Spleen (tissue), 11 donors: ENCODE data around the gene ZIC5. TPM values are rescaled to one million over a fixed set of nuclear protein-coding genes. Genes with fewer than 3 reads are reported as not detected.

Source experiments
- DNase-seq: peaks from one replicate; pipeline ENCODE4 v3.0.0-alpha.2; 2020
- H3K27ac ChIP-seq, 8 donors: fragments of 200-600 bp; sonication (generic) in 7 of 8; 1 replicate in 4 of 8; 2 replicates in 4 of 8; pipeline versions ENCODE4 v1.5.0 to v1.8.0; 2016 to 2021; ENCODE audit warnings: inconsistent platforms in 4 of 8, mild to moderate bottlenecking in 4 of 8, moderate library complexity in 1 of 8
- H3K27me3 ChIP-seq, 7 donors: fragments of 200-600 bp; sonication (generic) in 6 of 7; replicated peaks in 1 of 7; 1 replicate in 4 of 7; 2 replicates in 3 of 7; pipeline versions ENCODE4 v1.5.0 to v1.8.0; 2016 to 2021; ENCODE audit warnings: inconsistent platforms in 3 of 7, mild to moderate bottlenecking in 1 of 7
- H3K36me3 ChIP-seq, 6 donors: fragments of 200-600 bp; sonication (generic) in 5 of 6; 1 replicate in 4 of 6; 2 replicates in 2 of 6; pipeline versions ENCODE4 v1.5.0 to v1.8.0; 2016 to 2021; ENCODE audit warnings: inconsistent platforms in 2 of 6
- H3K4me1 ChIP-seq, 6 donors: fragments of 200-600 bp; sonication (generic) in 5 of 6; 1 replicate in 3 of 6; 2 replicates in 3 of 6; pipeline versions ENCODE4 v1.5.0 to v1.8.0; 2016 to 2021; ENCODE audit warnings: inconsistent platforms in 3 of 6
- H3K4me3 ChIP-seq, 8 donors: fragments of 200-600 bp; sonication (generic) in 7 of 8; 1 replicate in 4 of 8; 2 replicates in 4 of 8; pipeline versions ENCODE4 v1.5.0 to v1.8.0; 2016 to 2021; ENCODE audit warnings: inconsistent platforms in 4 of 8, mild to moderate bottlenecking in 4 of 8, moderate library complexity in 2 of 8
- H3K9me3 ChIP-seq, 8 donors: fragments of 200-600 bp; sonication (generic) in 7 of 8; 1 replicate in 4 of 8; 2 replicates in 4 of 8; pipeline versions ENCODE4 v1.5.0 to v1.8.0; 2016 to 2021; ENCODE audit warnings: inconsistent platforms in 4 of 8
- POLR2A ChIP-seq, 3 donors: fragments of 450-650 bp; IDR thresholded peaks; one replicate each; pipeline ENCODE4 v1.5.1; 2017; ENCODE audit warnings: antibody characterized with exemption in 3 of 3, mild to moderate bottlenecking in 1 of 3
- POLR2AphosphoS5 ChIP-seq, 3 donors: sonication (generic); formaldehyde crosslinking; IDR thresholded peaks; one replicate each; pipeline ENCODE4 v1.5.1; 2017; ENCODE audit warnings: antibody characterized with exemption in 3 of 3
- WGBS, 5 donors: extraction: QIAGEN DNeasy Blood & Tissue Kit in 3 of 5; methylation state at CpG; one replicate each; pipeline versions ENCODE4 v1.1.5 to v1.1.7; 2013 to 2018; 5-methylcytosine and 5-hydroxymethylcytosine counted together
- intact Hi-C: fragments of 100-400 bp; cut with DNase I; formaldehyde crosslinking; loops from one replicate; pipeline ENCODE4 v1.15.0; 2023; ENCODE audit warnings: low total_unique reads
- polyA plus RNA-seq, 3 donors: library from polyadenylated mRNA; stranded (reverse); fragments of 200-250 nt; gene quantifications; one replicate each; pipeline ENCODE4 v1.2.1, GENCODE V29; 2013
- total RNA-seq, 7 donors: library from RNA; depleted of rRNA in 3 of 7; stranded (reverse); fragments of >200 nt in 3 of 7; fragmentation: NEBNext Ultra II Directional in 4 of 7; extraction: Animal tissue kit (Norgen Biotek cat#: 25700) in 4 of 7; gene quantifications; one replicate each; pipeline versions ENCODE4 v1.1.0 to v1.2.1, GENCODE V29; 2016 to 2021
- TF ChIP-seq, protein P1 (sequence below), 11 experiments: fragments of 200-600 bp in 7 of 11; fragments of 450-650 bp in 4 of 11; sonication (generic) in 4 of 11; IDR thresholded peaks in 8 of 11; conservative IDR thresholded peaks in 3 of 11; 1 replicate in 7 of 11; 2 replicates in 4 of 11; pipeline versions ENCODE4 v1.4.0 to v1.8.0; 2016 to 2021; ENCODE audit warnings: antibody characterized with exemption in 11 of 11, inconsistent platforms in 4 of 11, mild to moderate bottlenecking in 1 of 11
- donor health status: healthy with polysubstance abuse.
- donor health status: DM: no; HTN: no; CAD: no; lungs with moderate emphysema.
- donor health status: DM: no; HTN: no; CAD: no.
- donor health status: Bipolar disorder and iron deficiency.
- donor health status: healthy.
- donor health status: DM: no; HTN: no; CAD: no.
- donor health status: DM: yes; HTN: yes; CAD: no.

Gene ZIC5
- total and polyA plus RNA-seq, 10 donors, result not detected

DNA sequence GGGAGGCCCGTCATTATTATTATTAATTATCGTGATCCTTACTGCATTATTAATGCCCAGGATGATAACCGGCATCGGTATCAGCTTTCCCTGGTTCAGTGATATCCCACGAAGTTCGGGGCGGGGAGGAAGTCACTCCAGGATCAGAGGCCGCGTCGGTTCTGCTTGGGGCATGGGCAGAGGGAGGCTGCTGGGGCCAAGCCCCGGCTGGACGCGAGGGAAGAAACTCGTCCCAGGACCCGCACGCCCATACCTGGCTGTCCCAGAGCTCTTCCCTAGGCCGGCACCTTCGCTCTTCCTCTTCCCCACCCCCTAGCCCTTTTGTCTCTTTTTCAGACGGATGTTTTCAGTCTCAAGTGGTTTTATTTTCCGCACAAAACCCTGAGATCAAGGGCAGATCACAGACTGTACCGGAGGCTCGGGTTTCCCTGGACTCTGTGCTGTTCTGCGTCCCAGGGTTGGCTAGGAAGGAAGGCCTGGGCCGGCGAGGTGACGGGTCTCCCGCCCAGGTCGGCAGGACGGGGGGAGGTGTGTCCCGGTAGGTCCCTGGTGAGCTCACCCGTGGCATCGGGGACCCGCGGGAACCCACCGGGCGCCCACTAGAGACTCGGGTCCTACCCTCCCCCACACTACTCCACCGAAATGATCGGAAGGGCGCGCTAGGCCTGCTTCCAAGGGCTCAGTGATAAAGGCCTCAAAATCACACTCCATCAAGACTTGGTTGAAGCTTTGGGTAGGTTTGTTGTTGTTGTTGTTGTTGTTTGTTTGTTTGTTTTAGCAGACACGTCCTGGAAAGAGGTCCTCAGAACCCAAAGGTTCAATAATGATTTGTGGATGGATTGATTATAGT lies 17.9 kb upstream of the ZIC5 start:
- no peak for TF ChIP-seq POLR2A (IDR thresholded peaks at IDR 0.05)
- TF ChIP-seq, protein P1, sequence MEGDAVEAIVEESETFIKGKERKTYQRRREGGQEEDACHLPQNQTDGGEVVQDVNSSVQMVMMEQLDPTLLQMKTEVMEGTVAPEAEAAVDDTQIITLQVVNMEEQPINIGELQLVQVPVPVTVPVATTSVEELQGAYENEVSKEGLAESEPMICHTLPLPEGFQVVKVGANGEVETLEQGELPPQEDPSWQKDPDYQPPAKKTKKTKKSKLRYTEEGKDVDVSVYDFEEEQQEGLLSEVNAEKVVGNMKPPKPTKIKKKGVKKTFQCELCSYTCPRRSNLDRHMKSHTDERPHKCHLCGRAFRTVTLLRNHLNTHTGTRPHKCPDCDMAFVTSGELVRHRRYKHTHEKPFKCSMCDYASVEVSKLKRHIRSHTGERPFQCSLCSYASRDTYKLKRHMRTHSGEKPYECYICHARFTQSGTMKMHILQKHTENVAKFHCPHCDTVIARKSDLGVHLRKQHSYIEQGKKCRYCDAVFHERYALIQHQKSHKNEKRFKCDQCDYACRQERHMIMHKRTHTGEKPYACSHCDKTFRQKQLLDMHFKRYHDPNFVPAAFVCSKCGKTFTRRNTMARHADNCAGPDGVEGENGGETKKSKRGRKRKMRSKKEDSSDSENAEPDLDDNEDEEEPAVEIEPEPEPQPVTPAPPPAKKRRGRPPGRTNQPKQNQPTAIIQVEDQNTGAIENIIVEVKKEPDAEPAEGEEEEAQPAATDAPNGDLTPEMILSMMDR (IDR thresholded peaks at IDR 0.05 in 8 of 11, conservative IDR thresholded peaks at IDR 0.05 in 3 of 11), result no peak
- TF ChIP-seq POLR2AphosphoS5 (IDR thresholded peaks at IDR 0.05), result no peak
- H3K9me3 ChIP-seq, result peaks cover 0 to 21% (median 0%) of the 10 kb centered on the region in 8 donors
- no peak overlapping the region for H3K27ac ChIP-seq
- H3K4me1 ChIP-seq, result peaks cover 0 to 42% (median 27%) of the 10 kb centered on the region in 6 donors
- DNase-seq, result no peak
- intact Hi-C loops, result no loop called here
- no peaks in the 10 kb centered on the region for H3K36me3 ChIP-seq
- 5 to 9% (median 6%) methylated on average over 31 to 42 of the region's 42 CpGs for WGBS, 5 donors
- H3K27me3 ChIP-seq, result peaks cover 33 to 100% (median 98%) of the 10 kb centered on the region in 7 donors
- peak overlapping the region in 1 of 8 donors; percentile 30 for H3K4me3 ChIP-seq

DNA sequence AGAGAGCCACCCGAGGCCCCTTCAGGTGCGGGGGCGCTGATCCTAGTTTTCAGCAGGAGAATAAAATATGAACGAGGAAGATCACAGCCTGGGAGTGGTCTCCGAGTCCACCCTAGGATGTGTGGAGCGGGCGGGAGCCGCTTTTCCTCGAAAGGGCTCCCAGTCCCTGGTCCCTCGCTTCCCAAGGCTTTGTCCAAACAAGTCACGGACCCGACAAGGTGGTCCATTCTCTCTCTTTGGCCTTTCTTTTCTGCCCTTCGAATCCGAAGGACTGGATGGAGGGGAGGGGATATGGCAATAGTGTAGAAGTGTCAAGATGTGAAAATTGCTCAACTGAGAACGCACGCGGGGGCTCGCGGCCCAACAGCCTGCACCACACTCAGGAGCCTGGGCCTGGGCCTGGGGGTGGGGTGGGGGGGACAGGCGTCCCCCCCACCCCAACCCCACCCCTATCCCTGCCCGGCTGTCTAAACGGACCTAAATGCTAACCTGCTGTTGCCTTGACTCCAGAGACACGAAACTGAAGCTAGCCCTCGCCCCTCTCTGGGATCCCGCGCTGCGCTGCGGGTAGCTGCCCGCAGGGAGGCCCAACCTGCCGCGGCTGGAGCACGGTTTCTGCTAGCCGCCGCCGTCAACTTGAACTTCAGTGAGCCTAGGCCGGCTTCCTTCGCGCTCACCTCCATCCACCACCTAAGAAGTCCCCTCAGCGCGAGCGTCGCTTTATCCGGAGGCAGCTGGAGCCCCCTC lies 17.1 kb upstream of the ZIC5 start:
- Histone ChIP-seq H3K9me3 (peaks cover 0 to 29% (median 0%) of the 10 kb centered on the region in 8 donors), H3K27ac (no peak overlapping the region), H3K4me1 (peaks cover 0 to 46% (median 27%) of the 10 kb centered on the region in 6 donors), H3K36me3 (no peaks in the 10 kb centered on the region), H3K27me3 (peaks cover 38 to 100% (median 98%) of the 10 kb centered on the region in 7 donors), H3K4me3 (peak overlapping the region in 1 of 8 donors; percentile 30)
- no peak for DNase-seq
- WGBS, 5 donors, result 5 to 14% (median 9%) methylated on average over 34 to 43 of the region's 43 CpGs
- TF ChIP-seq POLR2AphosphoS5 (IDR thresholded peaks at IDR 0.05) (no peak), POLR2A (IDR thresholded peaks at IDR 0.05) (no peak)
- TF ChIP-seq, protein P1 (IDR thresholded peaks at IDR 0.05 in 8 of 11, conservative IDR thresholded peaks at IDR 0.05 in 3 of 11), result no peak
- intact Hi-C loops, result no loop called here

DNA sequence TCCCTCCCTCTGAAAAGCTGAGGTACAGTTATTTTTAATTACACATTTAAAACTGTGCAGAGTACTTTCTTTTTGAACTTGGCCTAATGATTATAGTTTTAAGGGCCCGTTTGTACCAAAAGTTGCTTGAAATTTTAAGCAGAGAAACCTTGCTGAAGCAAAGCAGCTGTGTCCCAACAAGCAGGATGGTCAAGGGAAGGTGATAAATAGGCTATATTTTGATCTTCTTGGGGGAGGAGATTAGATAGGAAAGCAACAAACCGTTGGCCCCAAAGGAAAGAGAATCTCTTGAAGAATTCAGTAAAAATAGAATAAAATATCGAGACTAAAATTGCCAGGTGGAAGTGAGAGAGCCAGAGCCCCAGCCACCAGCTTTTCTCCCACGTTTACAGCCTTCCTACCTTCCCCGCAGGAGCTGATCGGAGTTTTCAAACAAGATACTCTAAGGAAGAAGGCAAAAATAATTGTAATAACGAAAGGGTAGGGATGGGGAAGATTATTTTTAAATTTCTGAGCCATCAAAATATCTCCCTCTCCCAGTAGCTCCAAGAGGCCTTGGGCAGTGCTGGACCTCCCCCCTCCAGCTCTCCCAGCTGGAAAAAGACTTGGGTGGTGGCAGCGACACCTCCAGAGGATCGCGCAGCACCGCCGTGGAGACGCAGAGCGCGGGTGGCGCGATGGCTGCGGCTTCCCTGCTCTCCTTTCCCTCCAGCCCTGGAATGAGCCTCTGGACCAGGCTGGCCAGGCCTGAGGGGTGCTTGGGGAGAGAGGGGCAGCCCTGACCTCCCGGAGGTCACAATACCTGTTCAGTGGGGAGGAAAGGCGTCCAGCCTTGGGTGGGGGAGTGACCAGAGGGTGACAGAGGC lies 15.8 kb upstream of the ZIC5 start:
- Histone ChIP-seq H3K4me3 (no peak overlapping the region), H3K27me3 (peaks cover 48 to 100% (median 99%) of the 10 kb centered on the region in 7 donors), H3K9me3 (peaks cover 0 to 42% (median 3%) of the 10 kb centered on the region in 8 donors), H3K36me3 (no peaks in the 10 kb centered on the region), H3K4me1 (peaks cover under 1 to 60% (median 37%) of the 10 kb centered on the region in 6 donors), H3K27ac (no peak overlapping the region)
- 10 to 21% (median 16%) methylated on average over 14 to 20 of the region's 20 CpGs for WGBS, 5 donors
- no peak for TF ChIP-seq POLR2AphosphoS5 (IDR thresholded peaks at IDR 0.05)
- TF ChIP-seq, protein P1 (IDR thresholded peaks at IDR 0.05 in 8 of 11, conservative IDR thresholded peaks at IDR 0.05 in 3 of 11), result no peak
- no peak for TF ChIP-seq POLR2A (IDR thresholded peaks at IDR 0.05)
- intact Hi-C loops, result no loop called here
- no peak for DNase-seq
